Measurements from ENCODE around the gene DHX35.

DNA sequence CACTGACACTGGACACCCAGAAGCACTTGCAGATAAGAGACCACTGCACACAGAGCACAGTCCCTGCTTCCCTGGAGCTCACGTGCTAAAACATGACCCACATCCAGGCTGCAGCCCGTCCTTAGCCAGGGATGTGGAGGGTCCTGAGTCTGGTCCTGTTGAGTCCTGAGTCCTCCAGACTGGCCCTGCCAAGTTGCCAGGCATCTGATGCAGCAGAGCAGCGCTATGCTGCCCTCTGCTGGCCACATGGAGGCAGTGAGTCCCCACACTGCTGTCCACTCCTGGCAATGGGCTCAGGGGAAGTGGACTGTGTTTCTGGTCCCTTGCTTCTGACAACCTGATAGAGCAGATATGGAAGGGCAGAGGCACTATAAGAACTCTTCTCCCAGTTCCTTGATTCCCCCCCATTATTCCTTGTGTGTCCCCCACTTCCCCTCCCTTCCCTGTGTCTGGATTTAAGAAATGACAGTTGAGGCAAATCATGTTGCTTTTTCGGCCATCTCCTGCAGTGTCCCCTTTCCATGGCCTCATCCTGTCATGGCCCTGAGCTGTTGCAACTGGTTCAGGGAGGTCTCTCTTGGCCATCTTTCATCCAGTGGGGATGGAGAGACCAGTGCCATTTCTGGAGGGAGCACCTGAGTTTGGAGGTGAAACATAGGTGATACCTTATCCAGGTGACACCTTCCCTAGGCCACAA is 86.0 kb downstream of the DHX35 start:
- TF ChIP-seq, protein P1, sequence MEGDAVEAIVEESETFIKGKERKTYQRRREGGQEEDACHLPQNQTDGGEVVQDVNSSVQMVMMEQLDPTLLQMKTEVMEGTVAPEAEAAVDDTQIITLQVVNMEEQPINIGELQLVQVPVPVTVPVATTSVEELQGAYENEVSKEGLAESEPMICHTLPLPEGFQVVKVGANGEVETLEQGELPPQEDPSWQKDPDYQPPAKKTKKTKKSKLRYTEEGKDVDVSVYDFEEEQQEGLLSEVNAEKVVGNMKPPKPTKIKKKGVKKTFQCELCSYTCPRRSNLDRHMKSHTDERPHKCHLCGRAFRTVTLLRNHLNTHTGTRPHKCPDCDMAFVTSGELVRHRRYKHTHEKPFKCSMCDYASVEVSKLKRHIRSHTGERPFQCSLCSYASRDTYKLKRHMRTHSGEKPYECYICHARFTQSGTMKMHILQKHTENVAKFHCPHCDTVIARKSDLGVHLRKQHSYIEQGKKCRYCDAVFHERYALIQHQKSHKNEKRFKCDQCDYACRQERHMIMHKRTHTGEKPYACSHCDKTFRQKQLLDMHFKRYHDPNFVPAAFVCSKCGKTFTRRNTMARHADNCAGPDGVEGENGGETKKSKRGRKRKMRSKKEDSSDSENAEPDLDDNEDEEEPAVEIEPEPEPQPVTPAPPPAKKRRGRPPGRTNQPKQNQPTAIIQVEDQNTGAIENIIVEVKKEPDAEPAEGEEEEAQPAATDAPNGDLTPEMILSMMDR (IDR thresholded peaks at IDR 0.05): peak; percentile 66 to 94 (median 70)
- TF ChIP-seq POLR2A (IDR thresholded peaks at IDR 0.05) (no peak), EP300 (IDR thresholded peaks at IDR 0.05) (no peak)

All from ovary (tissue), 3 donors.